HepG2 (cell line): Measurements from ENCODE around the gene TOP1. TPM values are rescaled to one million over a fixed set of nuclear protein-coding genes. Genes with fewer than 3 reads are reported as not detected.
A peak's percentile ranks its signal among the peaks of the same experiment; 100 is the strongest.

Experiments used
- DMAP1 ChIP-seq: IDR thresholded peaks from 2 replicates; pipeline ENCODE4 v1.6.1; 2016
- IRX3 ChIP-seq: sonication (generic); formaldehyde crosslinking; IDR thresholded peaks from 2 replicates; pipeline ENCODE4 v1.8.1; 2023; ENCODE audit warnings: mild to moderate bottlenecking, low read depth, missing genetic modification reagents, borderline replicate concordance
- JUNB ChIP-seq: sonication (generic); formaldehyde crosslinking; IDR thresholded peaks from 2 replicates; pipeline ENCODE4 v1.8.0; 2022; ENCODE audit warnings: missing genetic modification reagents, mild to moderate bottlenecking, borderline replicate concordance
- KDM5A ChIP-seq: fragments of 200-600 bp; sonication (generic); IDR thresholded peaks from 2 replicates; pipeline ENCODE4 v1.7.0; 2018; ENCODE audit warnings: antibody characterized with exemption, mild to moderate bottlenecking, low read length, borderline replicate concordance
- KDM5B ChIP-seq: sonication (generic); formaldehyde crosslinking; IDR thresholded peaks from 2 replicates; pipeline ENCODE4 v1.4.0; 2020; ENCODE audit warnings: missing genetic modification reagents, mild to moderate bottlenecking, borderline replicate concordance
- MXD4 ChIP-seq: IDR thresholded peaks from 2 replicates; pipeline ENCODE4 v1.6.1; 2016; ENCODE audit warnings: mild to moderate bottlenecking, missing biosample characterization, missing genetic modification reagents
- NFE2L2 ChIP-seq: fragments of 150-350 bp; IDR thresholded peaks from 2 replicates; pipeline ENCODE4 v1.6.1; 2014; ENCODE audit warnings: low read length
- PHF8 ChIP-seq: sonication (generic); formaldehyde crosslinking; IDR thresholded peaks from 2 replicates; pipeline ENCODE4 v1.5.0; 2020; ENCODE audit warnings: missing genetic modification reagents
- RARA ChIP-seq: IDR thresholded peaks from 2 replicates; pipeline ENCODE4 v1.6.1; 2016; ENCODE audit warnings: missing genetic modification reagents, missing compliant biosample characterization
- RARG ChIP-seq: sonication (generic); formaldehyde crosslinking; IDR thresholded peaks from 2 replicates; pipeline ENCODE4 v1.4.0; 2020; ENCODE audit warnings: low read depth, mild to moderate bottlenecking, missing genetic modification reagents
- STAG1 ChIP-seq: sonication (generic); formaldehyde crosslinking; IDR thresholded peaks from 2 replicates; pipeline ENCODE4 v1.4.0; 2020; ENCODE audit warnings: missing genetic modification reagents
- ZC3H13 ChIP-seq: sonication (generic); formaldehyde crosslinking; IDR thresholded peaks from 2 replicates; pipeline ENCODE4 v1.8.1; 2023; ENCODE audit warnings: mild to moderate bottlenecking, missing genetic modification reagents, moderate library complexity
- ZHX2 ChIP-seq, 2 experiments: sonication (generic) in 1 of 2; formaldehyde crosslinking in 1 of 2; IDR thresholded peaks; 2 replicates each; pipeline versions ENCODE4 v1.6.1 to v1.9.0; 2014 to 2022; ENCODE audit warnings: antibody characterized with exemption in 1 of 2, borderline replicate concordance in 1 of 2, inconsistent platforms in 1 of 2, low read depth in 1 of 2, missing genetic modification reagents in 1 of 2
- ZKSCAN5 ChIP-seq: sonication (generic); formaldehyde crosslinking; IDR thresholded peaks from 2 replicates; pipeline ENCODE4 v1.5.1; 2020; ENCODE audit warnings: mild to moderate bottlenecking, missing genetic modification reagents
- ZNF12 ChIP-seq: sonication (generic); formaldehyde crosslinking; IDR thresholded peaks from 2 replicates; pipeline ENCODE4 v1.5.0; 2020; ENCODE audit warnings: missing genetic modification reagents
- ZNF264 ChIP-seq: sonication (generic); formaldehyde crosslinking; IDR thresholded peaks from 2 replicates; pipeline ENCODE4 v1.4.0; 2020; ENCODE audit warnings: missing genetic modification reagents
- ZNF282 ChIP-seq: fragments of 450-650 bp; IDR thresholded peaks from 2 replicates; pipeline ENCODE4 v1.6.1; 2018; ENCODE audit not compliant: partially characterized antibody
- ZNF441 ChIP-seq: sonication (generic); formaldehyde crosslinking; IDR thresholded peaks from 2 replicates; pipeline ENCODE4 v1.7.0; 2021; ENCODE audit warnings: missing genetic modification reagents, borderline replicate concordance
- polyA plus RNA-seq, 8 experiments: library from polyadenylated mRNA; depleted of rRNA in 3 of 8; stranded (reverse) in 7 of 8; unstranded in 1 of 8; fragments of >200 nt; fragmentation: Illumina TruSeq in 4 of 8; extraction: Trizol in 4 of 8; gene quantifications; 2 replicates each; pipeline versions ENCODE4 v1.2.1 to v1.2.3, GENCODE V29; 2011 to 2016; ENCODE audit warnings: low read depth in 4 of 8, missing spikeins in 1 of 8, mixed read lengths in 1 of 8; ENCODE audit not compliant: insufficient read depth in 1 of 8
- total RNA-seq, 5 experiments: library from RNA; depleted of rRNA; stranded (reverse); fragments of >200 nt; fragmentation: Illumina TruSeq; extraction: Trizol; gene quantifications; 2 replicates each; pipeline ENCODE4 v1.2.3, GENCODE V29; 2016; ENCODE audit warnings: low read depth in 1 of 5
- TF ChIP-seq, protein P1 (sequence below): fragments of 450-650 bp; IDR thresholded peaks from 2 replicates; pipeline ENCODE4 v1.6.1; 2017; ENCODE audit warnings: mild to moderate bottlenecking
- TF ChIP-seq, protein P2 (sequence below): sonication (generic); formaldehyde crosslinking; conservative IDR thresholded peaks from 2 replicates; pipeline ENCODE4 v1.4.0; 2020; ENCODE audit warnings: missing genetic modification reagents

TOP1 gene
- total and polyA plus RNA-seq, 2 of the 13 experiments (the other 11 are each of a cell fraction or from before 2014, with no cell fraction given) = 10.2 to 19.4 TPM

- TF ChIP-seq ZHX2 (IDR thresholded peaks at IDR 0.05; ENCODE audit: low read depth) = no peak
- no peak for TF ChIP-seq ZHX2 (CRISPR knock-in tag; IDR thresholded peaks at IDR 0.05; ENCODE audit: borderline replicate concordance)
- 0 out of 2 replicates have a peak, but pooled peaks have one; percentile 63 for TF ChIP-seq ZNF441 (CRISPR knock-in tag)
- no peak for TF ChIP-seq ZC3H13
- peak; percentile 55; the same call in 1 of the 2 replicates for TF ChIP-seq KDM5B (CRISPR knock-in tag)
- TF ChIP-seq RARG = no peak
- TF ChIP-seq PHF8 (CRISPR knock-in tag) = peak; percentile 84
- TF ChIP-seq NFE2L2 = no peak
- peak; percentile 77 for TF ChIP-seq ZNF264 (CRISPR knock-in tag)
- peak; percentile 13; the same call in 1 of the 2 replicates for TF ChIP-seq KDM5A
- no peak for TF ChIP-seq JUNB (CRISPR knock-in tag)
- TF ChIP-seq, protein P1, sequence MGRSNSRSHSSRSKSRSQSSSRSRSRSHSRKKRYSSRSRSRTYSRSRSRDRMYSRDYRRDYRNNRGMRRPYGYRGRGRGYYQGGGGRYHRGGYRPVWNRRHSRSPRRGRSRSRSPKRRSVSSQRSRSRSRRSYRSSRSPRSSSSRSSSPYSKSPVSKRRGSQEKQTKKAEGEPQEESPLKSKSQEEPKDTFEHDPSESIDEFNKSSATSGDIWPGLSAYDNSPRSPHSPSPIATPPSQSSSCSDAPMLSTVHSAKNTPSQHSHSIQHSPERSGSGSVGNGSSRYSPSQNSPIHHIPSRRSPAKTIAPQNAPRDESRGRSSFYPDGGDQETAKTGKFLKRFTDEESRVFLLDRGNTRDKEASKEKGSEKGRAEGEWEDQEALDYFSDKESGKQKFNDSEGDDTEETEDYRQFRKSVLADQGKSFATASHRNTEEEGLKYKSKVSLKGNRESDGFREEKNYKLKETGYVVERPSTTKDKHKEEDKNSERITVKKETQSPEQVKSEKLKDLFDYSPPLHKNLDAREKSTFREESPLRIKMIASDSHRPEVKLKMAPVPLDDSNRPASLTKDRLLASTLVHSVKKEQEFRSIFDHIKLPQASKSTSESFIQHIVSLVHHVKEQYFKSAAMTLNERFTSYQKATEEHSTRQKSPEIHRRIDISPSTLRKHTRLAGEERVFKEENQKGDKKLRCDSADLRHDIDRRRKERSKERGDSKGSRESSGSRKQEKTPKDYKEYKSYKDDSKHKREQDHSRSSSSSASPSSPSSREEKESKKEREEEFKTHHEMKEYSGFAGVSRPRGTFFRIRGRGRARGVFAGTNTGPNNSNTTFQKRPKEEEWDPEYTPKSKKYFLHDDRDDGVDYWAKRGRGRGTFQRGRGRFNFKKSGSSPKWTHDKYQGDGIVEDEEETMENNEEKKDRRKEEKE = no peak
- TF ChIP-seq, protein P2, sequence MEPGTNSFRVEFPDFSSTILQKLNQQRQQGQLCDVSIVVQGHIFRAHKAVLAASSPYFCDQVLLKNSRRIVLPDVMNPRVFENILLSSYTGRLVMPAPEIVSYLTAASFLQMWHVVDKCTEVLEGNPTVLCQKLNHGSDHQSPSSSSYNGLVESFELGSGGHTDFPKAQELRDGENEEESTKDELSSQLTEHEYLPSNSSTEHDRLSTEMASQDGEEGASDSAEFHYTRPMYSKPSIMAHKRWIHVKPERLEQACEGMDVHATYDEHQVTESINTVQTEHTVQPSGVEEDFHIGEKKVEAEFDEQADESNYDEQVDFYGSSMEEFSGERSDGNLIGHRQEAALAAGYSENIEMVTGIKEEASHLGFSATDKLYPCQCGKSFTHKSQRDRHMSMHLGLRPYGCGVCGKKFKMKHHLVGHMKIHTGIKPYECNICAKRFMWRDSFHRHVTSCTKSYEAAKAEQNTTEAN = peak; percentile 37; the same call in 1 of the 2 replicates
- TF ChIP-seq ZNF12 = peak; percentile 28; the same call in 1 of the 2 replicates
- TF ChIP-seq DMAP1 = peak; percentile 67; the same call in 1 of the 2 replicates
- peak; percentile 44; the same call in 1 of the 2 replicates for TF ChIP-seq RARA (CRISPR knock-in tag)
- TF ChIP-seq STAG1 (CRISPR knock-in tag) = no peak
- TF ChIP-seq ZNF282 = no peak
- no peak; the same call in 1 of the 2 replicates for TF ChIP-seq MXD4 (CRISPR knock-in tag)
- TF ChIP-seq ZKSCAN5 (CRISPR knock-in tag) = no peak
- TF ChIP-seq IRX3 (CRISPR knock-in tag) = 0 out of 2 replicates have a peak, but pooled peaks have one; percentile 51
Measured at GRCh38 chr20:41137614-41138474, 109.2 kb downstream of the TOP1 start (continued).
